Tibial nerve (tissue), 4 donors: ENCODE results near the gene CLDN9.

Experiments used
- CTCF ChIP-seq, 5 experiments: fragments of 200-600 bp in 3 of 5; fragments of 450-650 bp in 2 of 5; sonication (generic) in 3 of 5; IDR thresholded peaks; one replicate each; pipeline ENCODE4 v1.5.1; 2016 to 2019; ENCODE audit warnings: antibody characterized with exemption in 5 of 5, mild to moderate bottlenecking in 3 of 5, moderate library complexity in 2 of 5
- EP300 ChIP-seq, 2 donors: sonication (generic); formaldehyde crosslinking; IDR thresholded peaks; one replicate each; pipeline ENCODE4 v1.6.1; 2017; ENCODE audit warnings: antibody characterized with exemption in 2 of 2, mild to moderate bottlenecking in 1 of 2
- POLR2A ChIP-seq, 2 donors: fragments of 450-650 bp; IDR thresholded peaks; one replicate each; pipeline ENCODE4 v1.6.1; 2017; ENCODE audit warnings: antibody characterized with exemption in 2 of 2, mild to moderate bottlenecking in 2 of 2, moderate library complexity in 2 of 2

- TF ChIP-seq POLR2A (IDR thresholded peaks at IDR 0.05) (no peak), CTCF (IDR thresholded peaks at IDR 0.05) (no peak), EP300 (IDR thresholded peaks at IDR 0.05) (no peak)
These were observed 34.6 kb downstream of the CLDN9 start for GRCh38 chr16:3047387-3047720.
